ENCODE results near the gene KPNA2. TPM values are rescaled to one million over a fixed set of nuclear protein-coding genes. Genes with fewer than 3 reads are reported as not detected.
"Not testable (repeated sequence)": the region's sequence is repeated elsewhere in the genome, so short reads cannot be mapped to it uniquely, and the experiment has no call there.

KPNA2 gene
- polyA plus RNA-seq, 12 donors, result 35.8 to 101 (median 69.8) TPM; not detected in 1

DNA sequence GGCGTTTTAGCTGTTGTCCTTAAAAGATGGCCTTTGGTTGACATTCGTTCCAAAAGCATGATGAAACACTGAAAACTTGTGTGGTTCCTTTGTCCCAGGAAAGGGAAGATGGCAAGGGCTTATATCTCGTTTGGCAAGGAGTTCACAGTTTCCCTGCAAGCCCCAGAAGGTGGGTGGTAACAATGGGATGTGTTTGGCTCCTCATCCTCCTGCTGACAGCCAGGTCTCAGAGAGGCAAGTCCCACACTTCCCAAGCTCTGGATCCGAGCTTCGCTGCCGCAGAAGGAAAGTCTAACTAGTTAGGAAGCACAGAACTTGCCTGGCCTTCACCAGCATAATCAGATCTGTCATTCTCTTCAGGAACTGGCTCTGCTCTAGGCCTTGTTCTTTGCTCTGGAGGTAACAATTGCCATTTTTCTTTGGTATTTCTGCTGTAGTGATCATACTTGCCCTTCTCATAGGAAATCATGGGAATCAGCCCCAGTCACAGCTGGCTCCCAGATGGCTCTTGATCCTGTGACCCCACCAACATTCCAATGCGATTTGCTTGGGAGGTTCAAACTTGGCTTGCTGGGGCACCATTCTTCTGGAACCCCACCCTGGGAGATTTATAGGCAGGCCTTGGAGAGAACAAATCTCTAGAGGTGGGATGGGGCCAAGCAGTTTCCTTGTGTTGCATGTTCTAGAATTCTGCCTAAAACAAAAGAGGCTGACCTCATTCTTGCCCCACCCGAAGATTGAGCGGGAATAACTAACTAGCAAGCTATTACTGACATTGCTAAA is 17.9 kb downstream of the KPNA2 start:
- peak; percentile 19 for DNase-seq

DNA sequence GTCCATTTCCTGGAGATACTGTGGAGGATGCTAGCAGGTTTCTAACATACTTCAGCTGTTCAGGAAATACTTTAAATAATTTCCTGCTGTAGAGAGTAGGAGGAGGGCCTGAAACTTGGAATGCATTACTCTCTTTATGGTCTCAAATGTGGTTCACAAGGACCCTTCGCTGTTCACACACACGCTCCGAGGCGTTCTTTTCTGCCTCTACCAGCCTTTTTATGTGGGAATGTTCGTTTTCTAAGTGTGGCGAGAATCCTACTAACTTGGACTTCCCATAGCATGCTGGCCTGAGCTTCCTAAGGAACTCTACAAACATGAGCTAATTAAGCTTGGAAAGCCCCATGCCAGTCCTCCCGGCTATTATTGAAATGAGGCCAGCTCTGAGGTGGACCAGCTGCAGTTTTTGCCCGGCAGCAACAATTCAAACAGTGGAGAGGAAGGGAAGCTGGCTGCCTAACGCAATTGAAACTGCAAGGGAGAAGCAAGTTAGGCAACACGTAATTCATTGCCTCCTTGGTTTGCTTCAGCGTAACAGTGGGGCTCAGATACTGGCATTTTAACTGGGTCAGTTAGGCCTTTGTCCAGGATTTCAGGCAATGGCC is 18.9 kb downstream of the KPNA2 start:
- peak; percentile 15 for DNase-seq

DNA sequence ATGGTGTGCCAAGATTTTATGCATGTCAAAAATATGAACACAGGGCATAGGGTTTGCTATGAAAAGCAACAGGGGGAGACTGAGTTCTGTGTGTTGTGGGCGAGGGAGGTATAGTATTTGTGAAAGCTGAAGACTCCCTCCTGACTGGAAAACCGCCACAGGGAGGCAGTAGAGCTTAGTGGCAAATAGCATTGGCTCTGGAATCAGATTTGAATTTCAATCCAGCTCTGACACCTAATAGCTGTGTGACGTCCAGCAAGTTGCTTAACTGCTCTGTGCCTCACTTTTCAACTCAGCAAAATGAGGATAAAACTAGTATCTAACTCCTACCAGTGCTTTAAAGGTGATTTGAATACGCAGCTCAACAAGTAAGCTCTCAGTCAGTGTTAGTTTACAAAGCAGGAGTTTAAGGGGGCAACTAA is 22.0 kb downstream of the KPNA2 start:
- DNase-seq, result no peak

DNA sequence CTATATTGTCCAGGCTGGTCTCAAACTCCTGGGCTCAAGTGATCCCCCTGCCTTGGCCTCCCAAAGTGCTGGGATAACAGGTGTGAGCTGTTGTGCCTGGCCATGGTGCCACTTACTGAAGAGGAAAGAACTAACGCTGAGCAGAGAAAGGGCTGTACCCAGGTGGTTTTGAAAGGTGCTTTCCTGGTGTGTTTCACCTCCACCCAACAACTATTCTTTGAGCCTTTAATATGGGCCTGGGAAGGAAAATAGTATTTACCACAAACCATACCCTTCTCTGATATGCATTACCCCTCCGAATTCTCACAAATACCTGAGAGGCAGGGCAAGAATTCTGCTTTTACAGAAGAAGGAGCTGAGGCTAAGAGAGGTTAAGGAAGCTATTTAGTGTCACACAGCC is 24.8 kb downstream of the KPNA2 start:
- no peak for DNase-seq

DNA sequence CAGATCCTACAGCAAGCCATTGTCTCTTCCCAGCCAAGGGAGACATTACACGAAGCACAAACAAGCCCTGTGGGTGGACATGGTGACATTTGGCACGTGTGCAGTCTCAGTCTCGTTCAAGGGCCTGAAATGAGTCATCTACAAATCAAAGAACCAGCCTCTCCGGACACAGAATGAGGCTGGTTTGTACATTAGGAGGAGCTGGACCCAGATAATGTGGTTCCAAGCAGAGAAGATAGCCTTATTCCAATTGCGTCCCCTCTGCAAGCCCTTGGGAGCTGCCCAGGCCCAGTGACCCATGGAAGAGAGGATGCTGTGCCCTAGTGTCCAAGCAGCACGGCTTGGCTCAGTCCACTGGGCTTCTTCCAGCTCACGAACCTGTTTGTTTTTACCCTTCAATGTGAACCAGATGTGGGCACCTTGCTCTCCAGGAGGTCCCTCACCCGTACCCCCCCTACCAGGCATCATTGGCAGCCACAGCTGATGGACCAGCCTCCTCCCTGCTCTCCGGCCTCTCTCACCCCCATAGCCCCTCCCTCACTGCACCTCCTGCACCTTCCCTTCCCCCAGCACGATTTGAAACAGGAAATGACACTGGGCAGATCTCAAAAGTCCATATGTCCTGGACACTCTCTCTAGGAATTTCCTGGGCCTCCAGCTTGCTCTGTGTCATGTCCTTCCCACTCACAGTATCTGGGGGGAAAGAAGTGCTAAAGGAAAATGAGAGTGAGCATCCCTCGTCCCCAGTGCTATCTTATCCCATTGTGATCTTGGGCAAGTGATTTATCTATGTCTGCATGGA is 26.2 kb downstream of the KPNA2 start:
- DNase-seq, result no peak

DNA sequence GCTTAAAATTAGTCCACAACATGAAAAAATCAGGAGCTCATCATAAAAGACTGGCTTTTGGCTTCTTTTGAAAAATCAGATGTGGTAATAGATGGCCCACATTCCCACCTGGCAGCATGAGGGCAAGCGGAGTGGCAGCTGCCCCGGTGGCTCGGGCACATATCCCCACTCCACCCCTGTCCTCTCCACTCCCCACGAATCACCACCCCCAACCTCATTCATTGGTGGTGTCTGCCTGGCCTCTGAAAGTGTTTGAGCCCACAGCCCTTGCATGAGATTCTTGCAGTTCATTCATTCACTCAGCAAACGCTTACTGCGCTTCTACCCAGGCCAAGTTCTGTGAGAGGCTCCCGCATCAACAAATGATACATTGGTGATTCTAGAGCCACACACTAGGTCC is 29.8 kb downstream of the KPNA2 start:
- DNase-seq, result not testable (repeated sequence)

DNA sequence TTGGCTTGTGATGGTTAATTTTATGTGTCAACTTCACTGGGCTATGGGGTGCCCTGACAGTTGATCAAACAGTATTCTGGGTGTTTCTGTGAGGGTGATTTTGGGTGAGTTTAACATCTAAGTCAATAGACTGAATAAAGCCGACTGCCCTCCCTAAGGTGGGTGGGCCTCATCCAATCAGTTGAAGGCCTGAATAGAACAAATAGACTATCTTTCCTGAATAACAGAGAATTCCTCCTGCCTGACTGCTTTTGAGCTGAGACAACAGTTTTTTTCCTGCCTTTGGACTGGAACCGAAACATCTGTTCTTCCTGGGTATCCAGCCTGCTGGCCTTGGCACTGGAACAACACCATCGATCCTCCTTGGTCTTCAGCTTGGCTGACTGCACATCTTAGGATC is 33.0 kb downstream of the KPNA2 start:
- DNase-seq, result not testable (repeated sequence)

DNA sequence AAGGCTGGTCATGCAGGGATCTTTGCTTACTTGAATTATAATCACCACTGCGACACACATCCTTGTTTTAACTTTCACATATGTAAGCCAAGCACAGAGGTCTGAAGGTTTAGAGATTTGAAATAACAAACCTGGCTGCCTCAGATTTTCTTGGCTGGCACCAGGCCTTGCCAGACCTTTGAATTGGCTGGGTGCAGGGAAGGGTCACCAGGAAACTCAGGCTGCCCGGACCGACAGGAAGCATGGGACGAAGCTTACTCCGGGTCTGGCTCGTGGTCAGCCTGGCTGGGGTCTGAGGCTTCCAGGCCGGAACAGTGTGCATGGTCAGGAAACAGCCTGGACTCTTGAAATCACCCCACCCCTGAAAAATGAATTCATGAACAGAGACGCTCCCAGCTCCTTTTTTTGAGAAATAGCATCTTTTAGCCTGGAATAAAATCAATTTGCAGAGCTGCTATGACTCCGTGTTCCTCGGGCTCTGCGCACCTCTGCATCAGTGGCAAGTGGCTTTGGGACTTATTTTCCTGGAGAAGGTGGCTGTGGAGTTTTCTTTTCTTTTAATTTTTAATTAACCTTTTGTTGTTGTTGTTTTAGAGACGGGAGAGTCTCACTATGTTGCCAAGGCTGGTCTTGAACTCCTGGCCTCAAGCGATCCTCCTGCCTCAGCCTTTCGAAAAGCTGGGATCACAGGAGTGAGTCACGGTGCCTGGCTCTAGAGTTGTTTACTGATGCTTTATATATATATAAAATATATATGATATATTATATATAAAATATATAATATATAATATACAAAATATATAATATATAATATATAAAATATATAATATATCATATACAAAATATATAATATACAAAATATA is 35.3 kb downstream of the KPNA2 start:
- not testable (repeated sequence) for DNase-seq

DNA sequence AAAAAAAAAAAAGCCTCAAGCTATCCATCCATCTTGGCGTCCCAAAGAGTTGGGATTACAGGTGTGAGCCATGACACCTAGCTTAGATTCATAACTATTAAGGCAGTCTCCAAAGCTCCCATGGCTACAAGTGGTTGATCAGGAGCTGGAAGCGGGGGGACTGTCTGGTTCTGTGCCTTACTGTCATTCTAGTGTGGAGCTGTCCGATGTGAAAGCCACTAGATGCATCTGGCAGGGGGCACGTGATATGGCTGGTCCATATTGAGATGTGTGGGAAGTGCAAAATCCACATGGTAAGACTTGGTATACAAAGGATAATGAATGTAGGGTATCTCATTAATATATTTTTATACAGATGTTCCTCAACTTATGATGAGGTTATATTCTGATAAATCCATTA is 38.7 kb downstream of the KPNA2 start:
- DNase-seq, result no peak

DNA sequence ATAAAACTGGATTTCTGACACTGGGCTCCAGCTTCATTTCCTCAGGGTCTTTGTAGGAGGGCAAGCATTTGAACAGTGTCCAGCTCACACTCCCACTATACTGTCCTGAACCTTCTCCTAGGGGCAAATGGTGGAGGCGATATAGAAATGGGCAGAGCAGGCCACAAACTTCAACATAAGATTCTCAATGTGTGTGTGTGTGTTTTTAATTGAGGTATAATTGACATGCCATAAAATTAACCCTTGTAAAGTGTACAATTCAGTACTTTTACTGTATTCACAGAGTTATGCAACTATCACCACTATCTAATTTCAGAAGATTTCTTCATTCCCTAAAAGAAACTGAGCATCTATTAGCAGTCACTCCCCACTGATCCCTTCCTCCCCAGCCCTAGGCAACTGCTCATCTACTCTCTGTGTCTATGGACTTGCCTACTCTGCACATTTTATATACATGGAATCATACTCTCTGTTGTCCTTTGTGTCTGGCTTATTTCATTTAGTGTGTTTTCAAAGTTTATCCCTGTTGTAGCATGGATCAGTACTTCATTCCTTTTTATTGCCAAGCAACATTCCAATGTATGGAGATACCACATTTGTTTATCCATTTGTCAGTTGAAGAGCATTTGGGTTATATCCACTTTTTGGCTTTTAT is 40.5 kb downstream of the KPNA2 start:
- not testable (repeated sequence) for DNase-seq

DNA sequence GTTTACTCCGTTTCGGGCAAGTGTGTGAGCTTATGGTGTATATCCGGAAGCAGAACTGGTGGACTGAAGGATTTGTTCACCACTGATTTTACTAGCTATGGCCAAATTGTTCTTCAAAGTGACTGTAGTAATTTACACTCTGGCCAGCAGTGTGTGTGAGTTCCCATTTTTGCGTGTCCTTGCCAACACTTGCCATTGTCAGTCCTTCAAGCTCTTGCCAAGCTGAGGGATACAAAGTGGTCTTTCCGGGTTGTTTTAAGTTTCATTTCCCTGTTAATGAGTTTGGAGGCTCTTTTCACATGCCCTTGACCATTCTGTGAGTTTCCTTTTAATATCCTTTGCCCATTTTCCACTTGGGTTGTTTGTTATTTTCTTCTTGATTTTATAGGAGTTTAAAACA is 42.0 kb downstream of the KPNA2 start:
- DNase-seq, result not testable (repeated sequence)

DNA sequence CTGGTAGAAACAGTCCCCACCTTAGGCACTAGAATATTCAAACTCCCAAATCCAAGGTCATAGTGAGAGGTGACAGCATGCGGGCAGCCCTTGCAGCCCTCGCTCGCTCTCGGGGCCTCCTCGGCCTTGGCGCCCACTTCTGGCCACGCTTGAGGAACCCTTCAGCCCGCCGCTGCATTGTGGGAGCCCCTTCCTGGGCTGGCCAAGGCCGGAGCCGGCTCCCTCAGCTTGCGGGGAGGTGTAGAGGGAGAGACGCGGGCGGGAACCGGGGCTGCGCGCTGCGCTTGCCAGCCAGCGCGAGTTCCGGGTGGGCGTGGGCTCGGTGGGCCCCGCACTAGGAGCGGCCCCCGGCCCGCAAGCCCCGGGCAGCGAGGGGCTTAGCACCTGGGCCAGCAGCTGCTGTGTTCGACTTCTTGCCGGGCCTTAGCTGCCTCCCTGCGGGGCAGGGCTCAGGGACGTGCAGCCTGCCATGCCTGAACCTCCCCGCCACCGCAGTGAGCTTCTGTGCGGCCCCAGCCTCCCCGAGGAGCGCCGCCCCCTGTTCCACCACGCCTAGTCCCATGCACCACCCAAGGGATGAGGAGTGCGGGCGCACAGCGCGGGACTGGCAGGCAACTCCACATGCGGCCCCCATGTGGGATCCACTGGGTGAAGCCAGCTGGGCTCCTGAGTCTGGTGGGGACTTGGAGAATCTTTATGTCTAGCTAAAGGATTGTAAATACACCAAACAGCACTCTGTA is 45.0 kb downstream of the KPNA2 start:
- no peak for DNase-seq

DNA sequence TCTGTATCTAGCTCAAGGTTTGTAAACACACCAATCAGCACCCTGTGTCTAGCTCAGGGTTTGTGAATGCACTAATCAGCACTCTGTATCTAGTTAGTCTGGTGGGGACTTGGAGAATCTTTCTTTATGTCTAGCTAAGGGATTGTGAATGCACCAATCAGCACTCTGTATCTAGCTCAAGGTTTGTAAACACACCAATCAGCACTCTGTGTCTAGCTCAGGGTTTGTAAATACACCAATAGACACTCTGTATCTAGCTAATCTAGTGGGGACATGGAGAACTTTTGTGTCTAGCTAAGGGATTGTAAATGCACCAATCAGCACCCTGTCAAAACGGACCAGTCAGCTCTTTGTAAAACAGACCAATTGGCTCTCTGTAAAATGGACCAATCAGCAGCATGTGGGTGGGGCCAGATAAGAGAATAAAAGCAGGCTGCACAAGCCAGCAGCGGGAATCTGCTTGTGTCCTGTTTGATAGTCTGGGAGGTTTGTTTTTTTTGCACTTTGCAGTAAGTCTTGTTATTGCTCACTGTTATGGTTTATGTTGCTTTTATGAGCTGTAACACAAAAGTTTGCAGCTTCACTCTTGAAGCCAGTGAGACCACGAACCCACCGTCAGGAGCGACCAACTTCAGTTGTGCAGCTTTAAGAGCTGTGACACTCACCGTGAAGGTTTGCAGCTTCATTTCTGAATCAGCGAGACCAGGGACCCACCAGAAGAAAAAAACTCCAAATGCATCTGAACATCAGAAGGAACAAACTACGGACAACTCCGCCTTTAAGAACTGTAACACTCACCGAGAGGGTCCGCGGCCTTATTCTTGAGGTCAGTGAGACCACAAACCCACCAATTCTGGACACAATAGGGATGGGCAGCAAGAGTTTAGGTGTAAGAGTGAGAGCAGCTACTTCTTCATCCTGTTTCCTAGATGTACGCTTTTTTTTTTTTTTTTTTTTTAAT is 46.0 kb downstream of the KPNA2 start:
- not testable (repeated sequence) for DNase-seq

DNA sequence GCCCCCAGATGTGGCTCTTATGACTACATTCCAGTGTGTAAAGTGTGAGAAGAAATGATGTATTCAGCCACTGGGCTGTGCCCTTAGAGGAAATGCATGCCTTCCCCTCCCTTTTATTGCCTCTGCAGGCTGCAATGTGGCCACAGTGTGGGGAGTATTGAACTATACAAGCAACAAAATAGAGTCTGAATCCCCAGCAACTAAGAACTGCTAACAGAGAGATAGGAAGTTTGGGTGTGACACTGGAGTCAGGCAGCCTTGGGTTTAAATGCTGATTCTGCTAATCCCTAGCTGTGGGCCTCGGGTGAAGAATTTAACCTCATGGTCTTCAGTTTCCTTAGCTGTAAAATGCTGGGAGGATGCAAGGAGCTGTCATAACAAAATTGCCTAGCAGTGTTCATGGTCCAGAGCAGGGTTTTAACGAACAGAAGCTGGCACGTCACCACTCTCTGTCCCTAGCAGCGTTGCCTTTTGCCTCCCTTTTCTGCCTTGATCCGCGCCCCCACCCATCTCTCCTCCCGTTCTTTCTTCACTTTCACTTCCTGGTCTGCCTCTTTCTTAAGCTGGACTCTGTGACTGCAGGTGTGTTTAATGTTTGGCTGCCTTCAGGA is 50.3 kb downstream of the KPNA2 start:
- no peak for DNase-seq

DNA sequence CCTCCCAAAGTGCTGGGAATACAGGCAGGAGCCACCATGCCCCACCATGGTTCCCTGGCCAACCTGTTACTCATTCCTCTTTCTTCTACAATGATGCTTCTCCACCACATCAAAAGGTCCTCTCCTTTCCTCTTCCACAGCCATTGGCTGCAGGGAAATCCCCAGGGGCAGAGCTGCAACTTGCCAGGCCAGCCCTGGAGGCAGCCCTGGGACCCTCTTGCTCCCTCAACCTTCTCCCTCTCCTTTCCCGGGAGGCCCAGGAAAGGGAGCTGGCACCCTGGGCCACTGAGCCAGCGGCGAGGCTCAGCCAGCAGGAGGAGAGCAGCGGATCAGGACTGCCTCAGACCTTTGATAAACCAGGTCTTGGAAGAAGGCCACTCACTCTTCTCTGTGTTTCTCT is 51.1 kb downstream of the KPNA2 start:
- not testable (repeated sequence) for DNase-seq

DNA sequence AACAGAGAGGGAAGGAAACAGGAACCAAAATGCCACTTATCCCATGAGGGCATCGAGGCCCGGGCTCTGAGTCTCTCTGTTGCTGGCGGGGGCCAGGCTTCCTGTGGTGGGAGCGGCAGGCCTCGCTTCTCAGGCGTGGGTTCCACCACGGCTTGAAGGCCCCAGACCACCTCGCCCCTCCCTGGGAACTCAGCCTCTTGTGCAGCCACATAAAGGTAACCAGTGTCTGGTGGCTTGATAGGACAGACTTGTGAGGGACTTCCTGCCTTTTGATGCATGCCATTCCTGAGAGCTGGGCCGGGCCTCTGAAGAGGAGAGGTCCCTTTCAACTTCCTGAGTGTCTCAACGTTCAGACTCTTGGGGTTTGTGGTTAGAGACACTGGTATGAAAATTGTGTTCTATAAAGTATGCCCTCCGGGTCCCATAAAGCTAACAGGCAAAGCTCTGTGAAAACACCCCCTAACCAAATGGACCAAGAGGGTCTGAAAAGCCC is 51.6 kb downstream of the KPNA2 start:
- not testable (repeated sequence) for DNase-seq

DNA sequence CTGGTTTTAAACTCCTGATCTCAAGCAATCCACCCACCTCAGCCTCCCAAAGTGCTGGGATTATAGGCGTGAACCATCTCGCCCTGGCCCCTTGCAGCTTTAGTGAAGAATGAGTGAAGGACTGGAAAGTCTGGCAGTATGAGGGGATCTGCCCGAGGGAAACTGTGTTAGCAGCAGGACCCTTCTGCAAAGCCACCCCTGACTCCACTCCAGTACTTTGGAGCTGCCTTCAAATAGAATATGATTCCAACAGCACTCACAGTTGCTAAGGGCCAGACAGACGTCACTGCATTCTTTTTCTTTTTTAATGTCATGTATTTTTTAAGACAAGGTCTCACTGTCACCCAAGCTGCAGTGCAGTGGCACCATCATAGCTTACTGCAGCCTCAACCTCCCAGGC is 52.3 kb downstream of the KPNA2 start:
- no peak for DNase-seq

DNA sequence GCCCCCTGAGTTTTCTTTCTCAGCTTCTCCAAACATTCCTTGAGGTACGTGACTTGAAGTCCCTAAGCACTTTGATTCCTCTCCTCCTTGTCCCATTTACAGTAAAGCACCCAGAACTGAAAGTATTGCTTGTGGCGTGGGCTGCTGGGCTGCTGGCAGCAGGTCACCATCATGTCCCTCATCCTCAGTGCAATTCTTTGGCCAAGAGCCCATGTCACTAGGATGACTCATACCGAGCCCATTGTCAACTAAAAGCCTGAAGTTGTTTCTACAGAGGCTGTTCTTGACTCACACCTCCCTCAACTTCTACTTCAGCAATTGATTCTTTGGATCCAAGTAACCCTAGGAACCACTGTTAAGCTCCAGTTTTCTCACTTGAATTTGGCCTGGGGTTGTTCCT is 54.3 kb downstream of the KPNA2 start:
- DNase-seq, result no peak
